HG02938 (cell line): Measurements from ENCODE around the gene STN1.
"Not testable (repeated sequence)": the region's sequence is repeated elsewhere in the genome, so short reads cannot be mapped to it uniquely, and the experiment has no call there.

ENCODE experiments used
- ATAC-seq: cut with Tn5 transposase; IDR thresholded peaks from one replicate; pipeline ENCODE4 v1.9.1; 2021; ENCODE audit warnings: mild to moderate bottlenecking, moderate library complexity; ENCODE audit not compliant: unreplicated experiment

Gene STN1

DNA sequence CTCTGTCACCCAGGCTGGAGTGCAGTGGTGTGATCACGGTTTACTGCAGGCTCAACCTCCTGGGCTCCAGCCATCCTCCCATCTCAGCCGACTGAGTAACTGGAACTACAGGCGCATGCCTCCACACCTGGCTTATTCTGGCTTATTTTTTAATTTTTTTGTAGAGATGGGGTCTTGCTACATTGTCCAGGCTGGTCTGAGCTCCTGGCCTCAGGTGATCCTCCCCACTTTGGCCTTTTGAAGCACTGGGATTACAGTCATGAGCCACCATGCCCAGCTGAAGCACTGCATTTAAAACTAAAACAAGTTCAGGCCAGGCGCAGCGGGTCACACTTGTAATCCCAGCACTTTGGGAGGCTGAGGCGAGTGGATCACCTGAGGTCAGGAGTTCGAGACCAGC, 70.6 kb downstream of the STN1 start:
- ATAC-seq: no peak

DNA sequence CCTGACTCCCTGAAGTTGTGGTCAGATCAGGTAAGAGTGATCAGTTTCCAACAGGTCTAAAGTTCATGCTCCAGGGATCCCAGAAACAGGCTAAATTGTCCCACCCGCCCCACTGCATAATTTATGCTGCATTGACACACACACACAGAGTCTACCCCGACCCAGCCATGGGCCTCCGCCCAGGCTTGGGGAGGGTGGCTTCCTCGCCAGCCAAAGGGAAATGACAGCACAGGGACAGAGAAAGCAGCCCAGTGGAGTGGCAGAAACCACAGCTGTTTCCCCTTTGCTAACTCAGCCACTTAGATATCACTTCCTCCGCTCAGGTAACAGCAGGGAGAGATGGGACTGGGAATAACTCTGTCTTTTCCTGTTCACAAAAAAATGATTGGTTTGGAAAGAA, 72.0 kb downstream of the STN1 start:
- ATAC-seq: no peak

DNA sequence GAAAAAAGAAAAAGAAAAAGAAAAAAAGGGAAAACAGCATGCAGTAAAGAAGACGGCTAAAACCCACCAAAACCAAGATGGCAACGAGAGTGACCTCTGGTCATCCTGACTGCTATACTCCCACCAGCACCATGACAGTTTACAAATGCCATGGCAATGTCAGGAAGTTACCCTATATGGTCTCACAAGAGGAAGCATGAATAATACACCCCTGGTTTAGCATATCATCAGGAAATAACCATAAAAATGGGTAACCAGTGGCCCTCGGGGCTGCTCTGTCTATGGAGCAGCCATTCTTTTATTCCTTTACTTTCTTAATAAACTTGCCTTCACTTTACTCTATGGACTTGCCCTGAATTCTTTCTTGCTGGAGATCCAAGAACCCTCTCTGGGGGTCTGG, 72.6 kb downstream of the STN1 start:
- ATAC-seq: not testable (repeated sequence)

DNA sequence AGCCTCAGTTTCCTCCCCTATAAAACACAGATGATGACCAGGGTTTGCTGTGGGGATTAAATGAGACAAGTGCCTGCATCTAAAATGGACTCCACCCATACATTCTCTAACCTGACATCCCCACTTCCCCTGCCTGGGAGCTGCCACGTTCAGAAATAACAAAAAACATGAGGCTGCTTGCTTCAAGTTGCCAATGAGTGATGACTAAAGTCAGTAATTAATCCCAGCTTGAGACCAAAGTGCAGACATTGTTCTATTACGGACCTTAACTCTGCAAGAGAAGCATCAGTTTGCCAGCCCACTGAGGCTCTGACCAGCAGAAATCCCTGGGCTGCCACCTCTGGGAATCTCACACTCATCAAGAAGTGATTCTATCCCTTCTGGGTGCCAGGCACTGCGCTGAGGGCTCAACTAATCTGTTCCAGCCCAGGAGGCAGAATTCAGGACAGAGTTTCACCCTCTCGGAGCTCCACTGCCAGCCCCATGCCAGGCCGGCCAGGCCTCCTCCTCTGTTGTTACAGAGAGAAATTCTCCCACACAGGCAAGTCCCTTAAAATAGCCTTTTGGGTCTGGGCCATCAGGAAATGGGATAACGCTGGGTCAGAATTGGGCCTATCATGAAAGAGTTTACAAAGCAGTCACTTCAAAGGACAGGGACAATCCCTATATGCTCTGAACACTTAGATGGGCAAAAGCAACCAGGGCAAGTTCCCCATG, 74.0 kb downstream of the STN1 start:
- no peak for ATAC-seq

DNA sequence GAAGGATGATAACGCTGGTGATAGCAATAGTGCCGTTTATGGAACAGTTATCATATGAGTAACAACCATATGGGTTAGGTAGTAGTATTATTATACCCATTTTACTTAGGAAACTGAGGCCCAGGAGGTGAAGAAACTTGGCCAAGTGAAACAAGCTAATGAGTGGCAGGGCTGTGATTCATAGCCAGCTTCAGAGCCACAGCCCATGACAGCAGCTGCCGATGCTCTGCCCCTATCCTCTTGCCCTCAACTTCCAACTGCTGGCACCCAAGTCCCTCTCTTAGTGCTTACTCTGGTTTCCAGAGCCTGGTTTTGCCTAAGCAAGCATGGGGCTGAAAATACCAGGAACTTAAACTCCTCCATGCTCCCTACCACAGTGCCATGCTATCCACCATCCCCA, 74.9 kb downstream of the STN1 start:
- no peak for ATAC-seq

DNA sequence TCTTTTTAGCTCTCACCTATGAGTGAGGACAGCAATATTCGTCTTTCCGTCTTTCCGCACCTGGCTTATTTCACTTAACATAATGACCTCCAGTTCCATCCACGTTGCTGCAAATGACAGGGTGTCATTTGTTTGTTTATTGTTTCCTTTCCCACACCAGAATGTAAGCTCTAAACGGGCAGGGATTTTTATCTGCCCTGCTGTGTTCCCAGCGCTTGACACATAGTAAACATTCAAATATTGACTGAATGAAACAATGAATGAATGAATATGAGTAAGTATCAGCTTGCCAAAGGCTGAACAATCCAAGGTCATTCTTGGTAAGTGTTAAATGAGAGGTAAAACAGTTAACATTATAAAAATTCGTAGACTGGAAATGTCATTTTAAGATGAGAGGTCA, 75.4 kb downstream of the STN1 start:
- no peak for ATAC-seq

DNA sequence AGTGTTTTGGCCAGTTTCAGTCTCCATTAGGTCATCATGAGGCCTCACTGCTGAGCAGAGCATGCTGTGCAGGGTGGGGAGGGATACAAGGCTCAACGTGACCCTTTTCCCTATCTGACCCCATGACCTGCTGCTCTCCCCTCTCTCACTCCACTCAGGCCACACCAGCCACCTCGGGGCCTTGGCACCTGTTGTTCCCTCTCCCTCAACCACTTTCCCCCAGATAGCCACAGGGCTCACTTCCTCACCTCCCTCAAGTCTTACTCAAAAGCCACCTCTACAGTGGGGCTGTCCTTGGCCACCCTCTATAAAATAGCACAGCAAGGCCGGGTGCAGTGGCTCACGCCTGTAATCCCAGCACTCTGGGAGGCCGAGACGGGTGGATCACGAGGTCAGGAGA, 76.5 kb downstream of the STN1 start:
- no peak for ATAC-seq

DNA sequence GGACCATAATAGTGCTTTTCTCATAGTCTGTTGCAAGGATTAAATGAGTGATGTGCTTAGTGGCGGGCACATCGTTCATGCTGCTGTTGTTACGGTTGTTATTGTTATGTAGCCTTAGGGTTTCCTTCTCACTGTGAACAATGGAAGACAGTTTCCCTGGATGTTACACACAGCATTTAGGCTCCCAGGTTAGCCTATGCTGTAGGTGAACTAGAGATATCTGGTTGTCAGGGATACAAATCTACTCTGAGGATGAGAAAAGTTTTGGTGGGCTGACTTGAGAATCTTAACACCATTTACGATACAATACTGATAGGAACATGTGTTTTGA, 77.3 kb downstream of the STN1 start:
- ATAC-seq: no peak

DNA sequence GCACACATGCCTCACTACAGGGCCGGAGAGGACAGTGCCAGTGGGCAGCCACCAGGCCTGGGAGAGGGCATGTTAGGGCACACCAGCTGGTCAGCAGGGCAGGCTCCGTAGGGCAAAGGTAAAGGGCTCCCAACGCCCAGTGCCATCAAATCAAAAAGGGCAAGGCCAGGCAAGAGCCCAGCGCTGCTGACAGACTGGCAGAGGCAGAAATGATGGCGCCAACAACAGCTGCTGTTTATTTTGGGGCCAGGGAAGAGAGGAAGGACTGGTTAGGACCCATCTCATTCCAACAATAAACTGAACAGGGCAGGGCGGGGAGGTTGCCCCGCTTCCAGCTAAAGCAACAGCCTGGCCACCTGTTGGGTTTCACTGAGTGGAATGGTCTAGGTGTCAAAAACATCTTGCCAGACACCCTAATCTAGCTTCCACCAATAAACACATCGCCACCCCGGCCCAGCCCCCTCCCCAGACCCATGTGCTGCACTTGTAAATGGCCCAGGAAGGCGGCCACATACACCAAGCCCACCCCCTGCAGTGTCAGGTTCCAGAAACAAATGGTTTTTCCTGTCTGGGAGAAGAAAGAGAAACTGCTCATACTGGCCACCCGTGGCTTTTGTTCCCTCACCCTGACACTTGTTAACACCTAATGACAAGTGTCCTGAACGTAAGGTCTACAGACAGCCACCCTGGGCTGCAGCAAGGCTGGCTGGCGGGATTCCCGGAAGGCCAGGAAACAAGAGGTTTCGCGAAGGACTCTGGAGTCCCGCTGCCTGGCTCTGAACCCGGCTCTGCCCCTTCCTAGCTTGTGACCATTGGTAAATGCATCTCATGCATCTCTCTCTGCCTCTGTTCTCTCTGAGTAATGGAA, 77.9 kb downstream of the STN1 start:
- ATAC-seq: no peak

DNA sequence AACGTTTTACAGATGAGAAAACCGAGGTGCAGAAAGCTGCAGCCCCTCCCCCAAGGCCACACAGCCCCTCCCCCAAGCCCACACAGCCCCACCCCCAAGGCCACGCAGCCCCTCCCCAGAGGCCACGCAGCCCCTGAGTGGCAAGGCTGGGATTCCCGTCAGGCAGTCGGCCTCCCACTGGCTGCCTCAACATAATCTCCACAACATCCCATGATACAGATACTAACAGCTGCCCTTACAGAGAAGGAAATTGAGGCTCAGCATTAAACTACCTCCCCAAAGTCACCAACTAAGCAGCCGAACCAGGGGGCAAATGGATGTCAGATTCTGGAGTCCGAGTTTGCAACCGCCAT, 78.5 kb downstream of the STN1 start:
- ATAC-seq: no peak

DNA sequence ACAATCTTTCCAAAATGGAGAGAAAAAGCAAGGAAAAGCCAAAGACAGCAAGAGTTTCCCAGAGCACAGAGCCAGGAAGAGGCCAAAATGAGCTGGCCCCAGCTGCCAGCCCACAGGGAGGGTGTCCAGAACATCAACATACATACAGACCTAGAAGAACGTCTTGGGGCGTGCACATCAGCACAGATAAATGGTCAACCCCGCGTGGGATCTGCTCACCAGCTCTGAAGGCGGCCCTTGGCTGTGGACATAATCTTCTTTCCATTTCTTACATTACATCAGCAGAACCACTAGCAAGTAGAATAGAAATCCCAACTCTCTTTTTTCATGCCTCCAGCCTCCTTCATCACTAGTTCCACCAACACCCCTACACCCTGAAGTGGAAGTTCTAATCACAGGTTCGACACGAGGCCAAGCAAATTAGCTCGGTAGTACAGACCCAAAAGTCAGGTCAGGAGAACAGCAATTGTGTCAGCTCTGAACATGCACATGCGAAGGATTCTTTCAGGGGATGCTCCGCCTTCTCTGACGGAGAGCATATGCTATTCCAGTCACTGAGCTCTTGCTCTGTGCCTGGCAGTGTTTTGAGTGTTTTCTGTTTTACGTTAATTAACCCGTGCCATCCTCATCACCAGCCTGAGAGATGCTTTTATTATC, 79.0 kb downstream of the STN1 start:
- no peak for ATAC-seq

DNA sequence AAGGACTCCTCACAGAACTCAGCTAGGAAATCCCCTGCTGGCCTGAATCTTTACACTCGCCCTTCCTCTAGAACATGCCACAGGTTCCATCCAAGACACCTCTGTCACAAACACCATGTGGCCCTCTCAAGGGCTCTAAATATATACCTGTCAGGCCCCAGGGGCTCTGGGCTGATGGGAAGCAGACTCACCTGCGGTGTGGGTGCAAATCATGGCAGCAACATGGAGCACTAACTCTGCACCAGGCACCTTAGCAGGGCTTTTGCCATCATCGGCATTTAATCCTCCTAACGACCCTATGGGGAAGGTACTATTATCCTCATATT, 80.0 kb downstream of the STN1 start:
- no peak for ATAC-seq

DNA sequence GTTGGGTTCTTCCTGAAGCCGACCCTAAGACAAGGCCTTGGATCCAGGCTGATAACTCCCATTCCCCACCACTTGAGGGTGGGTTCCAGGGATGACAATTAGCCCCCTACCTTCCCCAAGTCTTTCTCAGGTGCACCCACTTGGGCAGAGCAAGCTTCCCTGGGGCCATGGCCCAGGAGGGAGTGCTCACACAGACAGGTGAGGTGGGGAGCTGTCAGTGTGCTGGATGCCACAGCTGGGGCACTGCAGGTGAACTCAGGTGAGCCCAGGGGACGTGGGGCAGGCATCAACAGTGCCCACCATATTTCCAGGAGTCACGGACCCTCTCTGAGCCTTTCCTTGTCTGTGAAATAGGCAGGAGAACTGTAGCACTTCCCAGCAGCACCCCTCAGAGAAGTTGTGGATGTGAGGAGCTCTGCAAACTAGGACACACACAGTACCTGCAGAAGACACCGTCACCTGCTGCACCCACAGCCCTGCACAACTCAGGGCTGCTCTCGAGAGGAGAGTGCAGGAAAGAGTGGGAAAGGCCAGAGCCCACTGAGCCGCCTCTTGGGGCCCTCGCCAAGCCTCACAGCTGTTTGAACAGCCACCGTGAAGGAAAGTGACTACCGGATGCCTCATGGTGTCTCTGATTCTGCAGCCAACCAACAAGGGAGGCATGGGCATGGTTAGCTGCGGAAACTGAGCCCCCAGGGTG, 80.5 kb downstream of the STN1 start:
- ATAC-seq: no peak

DNA sequence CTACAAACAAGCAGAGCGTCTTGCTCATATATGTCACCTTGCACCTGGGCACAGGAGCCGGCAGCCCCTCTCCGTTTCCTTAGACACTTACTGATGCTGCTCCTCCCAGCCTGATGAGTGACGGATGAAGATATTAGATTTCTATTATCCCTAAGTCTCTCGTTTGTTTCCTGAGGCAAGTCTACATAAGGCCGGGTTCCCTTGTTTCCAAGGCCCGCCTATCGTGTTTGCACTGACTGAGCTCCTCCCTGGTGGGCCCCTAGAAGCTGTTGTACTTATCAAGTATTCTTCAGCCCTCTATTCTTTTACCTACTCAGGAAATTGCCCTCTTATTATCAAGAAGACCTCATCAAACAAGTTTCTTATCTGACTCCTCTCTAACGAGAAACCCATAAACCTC, 81.1 kb downstream of the STN1 start:
- ATAC-seq: no peak

DNA sequence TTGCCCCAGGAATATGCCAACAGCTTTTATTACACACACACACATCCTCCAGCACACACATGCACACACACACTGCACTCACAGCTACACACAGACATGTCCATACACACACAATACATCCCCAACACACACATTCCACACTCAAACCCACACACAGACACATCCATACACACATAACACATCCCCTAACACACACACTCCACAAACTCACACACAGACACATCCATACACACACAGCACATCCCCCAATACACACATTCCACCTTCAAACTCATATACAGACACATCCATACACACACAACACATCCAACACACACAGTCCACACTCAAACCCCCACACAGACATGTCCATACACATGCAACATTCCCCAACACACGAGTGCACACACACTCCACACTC, 81.7 kb downstream of the STN1 start:
- ATAC-seq: no peak

DNA sequence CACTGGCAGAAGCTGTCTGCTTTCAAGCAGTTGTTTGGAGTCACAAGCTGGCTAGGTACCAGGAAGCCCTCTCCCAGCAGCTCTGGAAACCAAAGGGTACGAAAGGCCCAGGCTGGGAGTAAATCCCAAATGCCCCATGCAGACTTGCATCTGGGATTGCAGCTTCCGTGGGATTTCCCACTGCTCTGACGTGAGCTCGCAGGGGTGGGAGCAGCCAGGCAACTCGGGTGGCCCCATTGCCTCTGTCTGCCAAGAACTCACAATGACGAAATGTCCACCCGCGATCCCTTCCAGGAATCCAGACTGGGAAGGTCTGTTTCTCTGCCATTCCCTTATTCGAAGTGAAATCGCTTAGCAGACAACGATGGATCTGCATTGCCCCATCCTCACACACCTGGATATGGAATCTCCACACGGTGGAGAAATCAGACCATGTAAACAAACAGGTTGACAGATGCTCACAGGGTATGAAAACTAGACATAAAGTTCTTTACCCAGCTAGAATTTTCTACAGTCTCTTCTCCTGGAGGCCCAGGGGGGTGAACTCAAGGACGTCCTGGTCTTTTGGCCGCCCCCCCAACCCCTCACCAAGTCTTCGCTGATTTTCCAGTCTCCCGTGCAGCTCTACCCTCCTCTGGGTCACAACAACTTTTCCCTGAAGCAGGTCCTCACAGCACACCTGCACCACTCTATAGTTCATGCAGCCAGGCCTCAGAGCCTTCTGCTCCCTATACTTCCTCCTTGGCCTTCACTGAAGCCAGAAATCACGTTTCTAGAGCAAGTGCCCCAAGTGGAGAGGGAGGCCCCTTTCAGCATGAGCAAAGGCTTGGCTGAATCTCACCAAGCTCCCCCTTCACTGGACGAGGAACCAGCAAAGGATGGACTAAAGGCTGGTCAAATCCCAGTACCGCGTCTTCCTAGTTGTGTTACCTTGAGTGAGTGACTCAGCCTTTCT, 82.6 kb downstream of the STN1 start:
- ATAC-seq: no peak

DNA sequence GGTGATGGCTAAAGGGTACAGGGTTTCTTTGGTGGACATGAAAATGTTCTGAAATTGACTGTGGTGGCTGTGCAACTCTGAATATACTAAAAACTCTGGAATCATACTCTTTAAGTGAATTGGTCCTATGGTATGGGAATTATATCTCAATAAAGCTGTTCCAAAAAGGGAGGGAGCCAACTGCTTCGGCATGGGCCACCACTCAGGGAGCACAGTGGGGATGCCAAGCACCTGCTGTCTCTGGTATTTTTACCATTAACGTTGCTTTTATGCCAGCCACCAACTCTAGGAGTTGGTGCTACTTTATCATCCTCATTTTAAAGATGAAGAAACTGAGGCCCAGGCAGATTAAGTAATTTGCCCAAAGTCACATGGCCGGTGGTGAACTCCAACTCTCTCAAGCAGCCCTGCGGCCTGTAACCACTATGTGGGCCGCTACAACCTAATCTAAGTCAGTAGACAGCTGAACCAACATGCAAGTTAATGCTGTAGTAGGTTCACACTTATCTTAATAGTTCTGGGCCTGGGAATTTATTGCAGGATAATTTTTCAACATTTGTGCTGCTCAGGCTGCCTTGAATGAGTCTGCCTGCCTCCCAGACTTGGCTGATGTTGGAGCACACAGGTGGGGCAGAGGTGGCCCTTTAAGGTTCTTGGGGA, 83.4 kb downstream of the STN1 start:
- ATAC-seq: no peak

DNA sequence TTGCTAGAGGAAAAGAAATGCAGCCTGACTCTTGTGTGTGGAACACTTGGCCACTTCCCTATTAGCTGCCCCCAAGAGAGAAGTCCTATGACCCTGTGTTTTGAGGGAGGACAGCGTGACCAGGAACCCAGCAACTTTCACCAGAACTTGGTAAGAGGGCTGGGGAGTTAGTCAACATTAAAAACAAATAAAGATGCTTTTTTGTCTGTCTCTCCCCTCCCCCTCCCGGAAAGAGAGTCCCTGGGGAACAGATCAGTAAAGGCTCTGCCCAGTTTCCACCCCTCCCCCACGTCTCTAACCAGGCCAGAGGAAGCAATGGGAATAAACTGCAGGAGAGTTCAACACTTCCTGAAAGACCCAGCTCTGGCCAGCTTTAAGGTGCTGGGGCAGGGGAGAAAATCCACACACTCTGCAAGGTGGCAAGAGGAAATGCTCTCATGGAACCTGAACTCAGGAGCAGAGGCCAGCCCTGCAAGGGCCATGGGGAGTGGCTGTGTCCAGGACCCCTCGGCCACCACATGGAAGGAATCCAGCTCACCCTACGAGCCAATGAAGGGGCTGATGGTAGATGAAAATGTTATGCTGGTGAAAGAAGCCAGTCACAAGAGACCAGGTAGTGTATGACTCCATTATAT, 84.1 kb downstream of the STN1 start:
- ATAC-seq: no peak

DNA sequence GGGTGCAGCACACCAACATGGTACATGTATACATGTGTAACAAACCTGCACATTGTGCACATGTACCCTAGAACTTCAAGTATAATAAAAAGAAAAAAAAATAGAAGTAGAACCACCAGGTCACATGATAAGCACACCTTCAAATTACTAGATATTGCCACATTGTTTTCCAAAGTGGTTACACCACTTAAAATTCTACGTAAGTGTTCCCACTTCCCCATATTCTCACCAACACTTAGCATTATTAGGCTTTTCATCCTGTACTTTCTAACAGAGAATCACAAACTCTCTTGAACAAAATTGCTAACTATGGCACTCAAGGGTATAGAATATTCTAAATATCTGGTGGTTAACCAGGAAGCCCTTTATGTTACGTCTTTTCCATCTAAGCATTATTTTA, 85.2 kb downstream of the STN1 start:
- ATAC-seq: no peak
